GM21737 (cell line): ENCODE results near the gene CD93.

Experiments
- ATAC-seq: cut with Tn5 transposase; IDR thresholded peaks from one replicate; pipeline ENCODE4 v1.9.1; 2021; ENCODE audit warnings: mild to moderate bottlenecking, moderate library complexity; ENCODE audit not compliant: unreplicated experiment

The CD93 gene, protein sequence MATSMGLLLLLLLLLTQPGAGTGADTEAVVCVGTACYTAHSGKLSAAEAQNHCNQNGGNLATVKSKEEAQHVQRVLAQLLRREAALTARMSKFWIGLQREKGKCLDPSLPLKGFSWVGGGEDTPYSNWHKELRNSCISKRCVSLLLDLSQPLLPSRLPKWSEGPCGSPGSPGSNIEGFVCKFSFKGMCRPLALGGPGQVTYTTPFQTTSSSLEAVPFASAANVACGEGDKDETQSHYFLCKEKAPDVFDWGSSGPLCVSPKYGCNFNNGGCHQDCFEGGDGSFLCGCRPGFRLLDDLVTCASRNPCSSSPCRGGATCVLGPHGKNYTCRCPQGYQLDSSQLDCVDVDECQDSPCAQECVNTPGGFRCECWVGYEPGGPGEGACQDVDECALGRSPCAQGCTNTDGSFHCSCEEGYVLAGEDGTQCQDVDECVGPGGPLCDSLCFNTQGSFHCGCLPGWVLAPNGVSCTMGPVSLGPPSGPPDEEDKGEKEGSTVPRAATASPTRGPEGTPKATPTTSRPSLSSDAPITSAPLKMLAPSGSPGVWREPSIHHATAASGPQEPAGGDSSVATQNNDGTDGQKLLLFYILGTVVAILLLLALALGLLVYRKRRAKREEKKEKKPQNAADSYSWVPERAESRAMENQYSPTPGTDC

DNA sequence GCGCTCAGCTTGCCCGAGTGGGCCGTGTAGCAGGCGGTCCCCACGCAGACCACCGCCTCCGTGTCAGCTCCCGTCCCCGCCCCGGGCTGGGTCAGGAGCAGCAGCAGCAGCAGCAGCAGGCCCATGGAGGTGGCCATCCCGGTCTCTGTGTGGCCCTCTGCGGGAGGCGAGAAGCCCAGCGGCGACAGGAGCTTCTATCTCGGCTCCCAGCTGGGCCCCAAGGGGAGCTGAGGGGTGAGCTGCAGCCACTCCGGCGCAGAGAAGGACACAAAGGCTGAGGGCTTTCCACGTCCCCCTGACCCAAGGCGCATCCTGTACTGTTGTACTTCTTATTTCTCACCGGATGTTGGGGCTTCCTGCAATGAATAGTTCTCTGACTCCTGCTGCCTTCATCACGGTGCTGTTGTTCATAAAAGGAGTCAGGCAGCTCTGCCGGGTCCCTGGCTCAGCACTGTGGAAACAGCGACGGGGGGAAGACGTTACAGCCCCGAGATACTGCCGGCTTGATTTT is at the start of gene CD93:
Gene CD93, minus strand, starts transcription at position 269 of the 511 bp plus-strand sequence. Its CDS starts 132 bp downstream, at position 137.
- ATAC-seq: no peak

DNA sequence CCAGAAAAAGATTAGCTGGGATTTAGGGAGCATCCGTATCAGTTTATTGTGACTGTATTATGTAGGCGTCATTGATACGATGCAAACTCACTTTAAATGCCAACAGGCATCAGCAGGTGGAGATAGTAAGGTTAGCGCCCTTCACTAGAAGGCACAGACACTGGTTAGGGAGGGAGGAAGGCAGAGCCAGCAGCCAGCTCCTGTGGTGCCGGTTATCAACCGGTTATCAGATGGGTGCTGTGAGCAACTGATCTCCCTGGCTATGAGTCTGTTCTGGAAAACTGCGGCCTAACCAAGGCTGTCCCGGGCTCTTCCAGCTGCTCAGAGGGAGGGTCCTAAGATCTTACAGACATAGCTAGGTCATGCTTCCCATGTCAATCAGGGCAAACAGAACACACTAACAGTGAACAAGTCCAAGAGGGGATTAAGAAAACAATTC is 47.5 kb upstream of the CD93 start:
- no peak for ATAC-seq

DNA sequence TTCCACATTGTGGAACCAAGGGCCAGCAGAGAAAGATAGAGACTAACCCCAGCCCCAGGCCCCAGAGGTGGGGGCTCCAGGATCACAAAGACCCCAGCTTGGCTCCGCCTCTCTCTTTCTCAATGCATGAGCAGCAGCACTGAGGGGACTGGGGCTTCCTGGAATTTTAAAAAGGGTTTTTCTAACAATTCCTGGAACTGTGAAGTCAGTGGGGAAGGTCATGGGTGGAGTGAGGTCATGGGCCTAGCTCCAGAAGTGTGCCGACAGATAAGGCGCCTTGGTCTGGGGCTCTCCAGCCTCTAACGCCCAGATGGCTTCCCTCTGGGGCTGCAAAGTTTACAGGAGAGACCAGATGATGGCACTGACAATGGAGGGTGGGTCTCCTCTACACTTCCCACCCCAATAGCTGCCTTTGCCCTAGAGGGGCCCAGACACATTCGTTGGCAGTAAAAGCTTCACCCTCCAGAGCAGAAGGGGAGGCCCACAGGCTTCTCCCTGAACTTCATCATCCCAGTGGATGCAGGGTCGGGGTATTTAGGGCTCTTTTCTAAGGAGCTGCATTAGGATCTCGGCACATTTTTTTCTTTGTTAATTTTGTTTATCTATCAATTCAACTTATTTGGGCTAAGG is 46.9 kb upstream of the CD93 start:
- no peak for ATAC-seq

DNA sequence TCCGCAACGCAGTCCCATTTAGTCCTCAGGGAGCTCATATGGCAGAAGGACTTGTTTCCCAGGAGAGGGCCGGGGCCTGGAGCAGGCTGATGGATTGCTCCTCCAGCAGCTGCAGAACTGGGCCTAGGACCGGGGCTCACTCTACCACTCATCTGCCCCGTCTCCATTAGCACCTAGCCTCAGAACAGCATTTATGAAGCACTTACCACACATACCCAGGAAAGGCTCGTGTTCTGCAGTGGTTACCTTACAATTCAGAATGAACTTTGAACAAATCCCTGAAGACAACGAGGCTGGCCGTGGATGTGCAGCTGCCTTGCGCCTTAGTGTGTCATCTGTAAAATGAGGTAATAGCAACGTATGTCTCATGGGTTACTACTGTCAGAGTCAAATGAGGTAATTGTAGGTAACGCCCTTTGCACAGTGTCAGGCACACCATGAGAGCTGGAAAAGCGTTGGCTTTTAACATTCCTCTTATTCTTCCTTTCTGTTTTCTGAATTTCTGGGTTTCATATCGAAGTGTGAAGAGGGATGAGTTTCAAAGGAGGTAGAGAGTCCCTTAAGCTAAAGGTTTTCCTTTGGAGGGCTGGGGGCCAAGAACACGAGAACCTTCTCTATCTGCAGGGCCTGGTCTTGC is 46.3 kb upstream of the CD93 start:
- ATAC-seq: no peak

DNA sequence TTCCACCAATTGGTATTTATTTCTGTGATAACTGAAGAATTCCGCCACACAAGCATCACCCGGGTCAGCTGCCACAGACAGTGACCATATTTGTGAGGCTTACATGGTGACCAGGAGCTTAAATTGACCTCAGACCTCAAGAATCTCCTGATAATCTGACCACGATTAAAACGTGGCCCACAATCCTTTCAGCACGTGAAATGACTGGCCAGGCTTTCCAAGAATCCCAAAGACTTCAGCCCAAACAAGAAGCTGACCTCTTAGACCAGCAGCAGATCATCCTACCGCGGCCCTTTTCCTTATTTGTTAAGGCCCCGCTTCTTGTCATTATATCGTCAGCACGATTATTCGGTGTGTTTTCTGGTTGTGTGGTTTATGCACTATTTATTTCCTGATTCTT is 45.6 kb upstream of the CD93 start:
- ATAC-seq: no peak

DNA sequence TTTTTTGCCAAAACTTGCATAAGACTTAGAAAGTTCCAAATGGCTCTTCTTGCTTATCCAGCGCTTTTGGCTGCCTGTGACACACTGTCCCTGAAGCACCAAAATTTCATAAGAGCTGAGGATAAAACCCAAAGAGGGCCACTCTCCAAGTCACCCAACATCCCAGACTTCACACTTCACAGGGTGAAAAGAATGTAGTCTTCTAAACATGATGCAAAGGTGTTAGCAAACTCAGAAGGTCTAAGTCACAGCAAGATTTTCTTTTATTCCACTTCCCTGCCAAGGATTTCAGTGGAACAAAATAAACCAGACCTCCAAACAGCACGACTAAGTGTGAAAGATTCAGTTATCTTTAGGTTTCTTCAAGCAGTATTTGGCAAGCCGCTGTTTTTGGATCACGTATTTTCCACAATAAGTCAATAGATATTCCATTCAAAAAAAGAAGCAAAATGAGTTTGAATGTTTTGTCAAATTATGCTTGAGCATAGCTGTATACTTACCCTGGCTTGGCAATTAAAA is 44.6 kb upstream of the CD93 start:
- no peak for ATAC-seq

DNA sequence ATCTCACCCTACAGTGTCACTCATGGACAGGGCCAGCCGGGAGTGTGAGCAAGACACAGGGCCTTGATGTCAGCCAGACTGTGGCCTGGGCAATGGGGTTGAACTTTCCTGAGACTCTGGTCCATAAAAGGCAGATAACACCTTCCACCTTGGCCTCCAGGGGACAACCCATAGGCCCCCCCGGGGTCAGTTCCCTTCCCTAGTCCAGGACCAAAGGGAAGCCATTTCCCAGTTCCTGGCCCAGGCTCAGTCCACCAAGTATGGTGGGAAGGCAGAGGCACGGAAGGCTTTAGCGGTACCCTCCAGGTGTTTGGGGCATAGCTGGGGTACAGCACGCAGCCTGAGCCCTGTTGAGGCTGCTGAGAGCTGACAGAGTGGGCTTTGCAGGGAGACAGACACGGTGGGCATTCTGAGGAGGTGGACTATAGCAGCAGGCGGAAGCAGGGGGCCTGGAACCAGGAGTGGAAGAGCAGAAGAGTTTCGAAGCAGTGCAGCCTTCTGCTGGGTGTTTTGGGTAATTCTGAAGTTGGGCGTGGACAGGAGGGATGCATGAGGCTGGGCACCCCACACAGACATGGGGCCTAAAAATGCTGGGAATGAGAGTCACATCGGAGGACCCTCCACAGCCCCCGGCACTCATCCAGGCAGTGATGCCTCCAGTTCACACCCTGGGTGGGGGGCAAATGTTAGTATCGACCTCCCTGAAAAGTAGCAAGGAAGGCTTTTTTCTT is 43.9 kb upstream of the CD93 start:
- no peak for ATAC-seq

DNA sequence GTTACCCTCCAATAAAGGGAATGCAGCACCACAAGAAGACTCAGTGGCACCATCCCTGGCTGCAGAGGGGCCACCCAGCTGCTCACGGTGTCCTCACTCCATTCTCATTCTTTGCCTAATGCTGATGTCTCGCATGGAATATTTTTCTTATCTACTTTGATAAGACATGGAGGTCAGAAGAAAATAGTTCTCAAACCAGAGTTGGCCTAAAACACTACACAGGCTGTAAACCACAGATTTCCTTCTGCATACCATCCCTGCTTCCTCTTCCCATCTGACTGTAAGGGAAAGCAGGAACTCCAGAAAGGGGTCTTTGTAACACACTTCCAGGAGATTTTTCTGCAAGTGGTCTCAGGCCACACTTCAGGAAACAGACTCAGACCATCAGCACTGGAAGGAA is 43.1 kb upstream of the CD93 start:
- ATAC-seq: no peak

DNA sequence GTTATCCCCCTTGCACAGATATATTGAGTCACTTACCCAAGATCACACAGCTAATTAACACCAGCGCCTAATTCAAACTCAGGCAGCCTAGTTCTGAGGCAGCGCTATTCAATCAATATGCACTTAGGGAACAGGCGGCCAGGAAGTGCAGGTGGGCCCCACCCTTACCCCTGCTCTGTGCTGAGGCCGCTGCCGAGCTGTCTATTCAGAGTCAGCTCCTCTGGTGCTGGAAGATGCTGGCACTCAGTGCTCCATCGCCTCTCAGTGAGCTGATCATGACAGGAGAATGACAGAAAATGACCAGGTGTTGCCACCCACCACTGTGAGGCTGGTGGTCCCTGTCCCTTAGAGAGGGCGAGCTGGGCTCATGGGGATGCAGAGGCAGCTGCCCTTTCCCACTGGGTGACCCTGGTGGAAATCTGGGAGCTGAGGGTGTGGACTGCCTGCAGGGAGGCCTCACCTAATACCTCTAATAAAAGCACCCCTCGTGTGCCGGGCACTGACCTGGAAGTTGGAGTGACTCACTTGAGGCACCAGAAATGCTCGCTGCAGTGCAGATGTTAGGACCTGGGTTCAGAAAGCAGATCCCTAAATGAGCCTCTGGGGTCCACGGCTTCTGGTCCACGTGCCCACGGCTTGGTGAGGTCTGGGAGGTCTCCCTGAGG is 42.5 kb upstream of the CD93 start:
- ATAC-seq: no peak

DNA sequence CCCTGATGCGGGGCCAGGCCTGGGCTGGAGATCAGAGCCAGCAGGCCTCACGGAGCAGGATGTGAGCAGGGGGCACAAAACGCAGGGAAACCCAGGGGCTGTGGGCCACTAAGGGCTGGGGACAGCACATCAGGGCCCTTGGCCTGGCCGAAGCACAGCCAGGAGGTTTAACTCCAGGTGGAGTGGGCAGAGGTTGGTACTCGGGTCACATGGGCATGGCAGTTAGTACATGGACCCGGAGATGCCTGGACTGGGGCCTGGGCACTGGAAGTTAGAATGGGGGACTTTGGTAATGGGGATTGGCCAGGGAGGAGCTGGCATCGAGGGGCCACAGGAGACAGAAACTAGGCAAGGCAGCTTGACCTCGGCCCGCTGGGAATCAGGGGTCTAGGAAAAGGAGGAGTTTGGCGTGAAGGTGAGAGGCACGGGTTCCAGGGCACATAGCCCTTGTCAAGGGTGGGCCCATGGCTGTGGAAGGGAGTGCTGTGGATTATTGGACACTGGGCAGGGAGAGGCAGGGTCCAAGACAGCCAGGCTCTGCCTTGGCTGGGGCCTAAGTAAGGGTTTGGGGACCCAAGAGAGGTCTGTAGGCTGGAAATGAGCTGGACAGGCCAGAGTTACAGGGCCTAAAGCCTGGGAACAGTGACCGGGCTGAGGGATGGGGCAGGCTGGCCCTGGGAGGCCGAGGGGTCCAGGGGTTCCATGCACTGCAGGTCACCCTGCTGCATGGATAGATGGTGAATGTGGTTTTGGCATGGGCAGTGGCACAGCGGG is 41.6 kb upstream of the CD93 start:
- no peak for ATAC-seq

DNA sequence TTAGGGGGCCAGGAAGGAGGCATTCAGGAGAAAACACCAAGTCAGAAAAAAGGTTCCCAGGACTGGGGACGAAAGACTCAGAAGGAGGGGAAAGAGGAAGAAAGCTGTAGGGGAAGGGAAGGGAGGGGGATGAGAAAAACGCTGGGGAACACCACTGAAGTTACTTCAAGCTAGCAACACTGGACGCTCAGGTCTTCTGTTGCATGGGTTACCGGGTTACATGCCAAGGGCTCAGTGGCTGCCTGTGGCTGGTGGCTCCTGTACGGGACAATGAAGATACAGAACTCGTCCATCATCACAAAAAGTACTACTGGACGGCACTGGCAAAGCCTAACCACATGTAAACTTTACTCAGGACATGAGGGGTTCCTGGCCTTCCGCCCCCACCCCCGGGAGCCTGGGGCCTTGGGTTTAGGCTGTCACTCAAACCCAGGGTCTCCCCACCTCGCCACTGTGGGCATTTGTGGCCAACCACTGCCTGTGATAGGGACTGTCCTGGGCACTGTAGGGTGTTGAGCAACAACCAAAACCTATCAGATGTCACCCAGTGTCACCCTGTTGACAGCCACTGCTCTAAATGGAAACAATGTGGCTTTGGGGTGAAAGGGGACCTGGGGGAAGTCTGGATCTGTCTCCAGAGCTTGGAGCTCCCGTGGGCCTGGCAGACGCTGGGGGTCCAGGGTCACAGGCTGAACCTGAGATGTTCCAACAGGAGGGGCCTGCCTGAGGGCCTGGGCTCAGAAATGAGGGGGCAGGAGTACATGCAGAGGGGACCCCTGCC is 40.3 kb upstream of the CD93 start:
- no peak for ATAC-seq

DNA sequence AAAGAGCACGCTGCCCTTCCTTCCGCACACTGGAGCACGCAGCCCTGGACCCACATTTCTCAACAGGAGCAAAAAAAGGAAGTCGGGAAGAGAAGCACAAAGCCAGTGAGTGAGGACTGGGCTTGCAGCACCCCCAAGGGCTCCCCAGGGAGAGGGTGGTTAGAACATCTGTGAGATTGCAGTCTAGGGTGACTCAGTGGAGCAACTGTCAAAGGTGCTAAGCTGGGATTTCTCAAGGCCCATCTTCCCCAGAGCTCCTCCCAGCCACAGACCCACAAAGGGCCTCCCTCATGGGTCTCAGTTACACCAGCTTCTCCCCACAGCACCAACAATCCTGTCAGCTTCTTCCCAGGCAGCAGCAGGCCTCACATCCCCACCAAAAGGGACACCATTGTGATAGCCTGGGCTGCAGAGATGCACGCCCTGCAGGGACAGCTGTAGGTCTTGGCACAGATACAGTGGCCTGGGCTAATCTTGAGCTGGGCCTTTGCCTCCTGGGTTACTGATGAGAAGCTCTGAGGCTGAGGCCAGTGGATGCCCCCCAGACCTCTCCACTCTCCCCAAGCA is 39.6 kb upstream of the CD93 start:
- ATAC-seq: no peak

DNA sequence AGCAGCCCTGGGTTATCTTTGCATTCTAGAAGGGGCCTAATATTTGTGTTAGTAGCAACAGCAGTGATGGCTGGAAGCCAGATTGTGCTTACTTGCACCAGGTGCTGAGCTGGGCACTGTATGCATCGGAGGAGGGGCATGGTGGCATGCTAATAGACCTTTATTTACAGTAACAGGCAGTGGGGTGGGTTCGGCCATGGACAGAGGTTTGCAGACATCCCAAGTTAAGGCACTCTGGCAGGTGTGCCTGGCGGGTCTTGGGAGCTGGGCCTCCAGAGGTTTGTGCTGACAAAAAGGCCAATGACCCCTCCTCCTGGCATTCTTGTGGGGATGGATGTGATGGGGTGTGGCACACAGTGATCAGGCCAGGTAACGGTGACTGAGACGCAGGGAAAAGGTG is 39.0 kb upstream of the CD93 start:
- ATAC-seq: no peak

DNA sequence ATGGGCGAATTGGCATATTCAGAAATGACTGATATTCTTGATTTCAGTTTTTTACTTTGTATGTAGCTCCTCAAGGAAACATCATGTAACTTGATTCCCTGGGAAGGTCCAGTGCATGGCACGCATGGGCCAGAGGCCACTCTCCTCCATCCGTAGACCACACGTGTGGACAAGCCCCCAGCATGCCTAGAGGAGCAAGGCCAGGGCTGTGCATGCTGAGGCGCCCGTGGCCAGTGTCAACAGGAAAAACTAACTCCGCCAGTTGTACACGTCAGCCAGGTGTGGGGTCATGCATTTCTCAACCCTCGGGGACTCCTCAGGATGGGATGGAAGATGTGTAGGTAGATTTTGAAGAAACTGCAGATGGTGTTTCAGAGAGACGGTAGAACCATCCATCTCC is 37.8 kb upstream of the CD93 start:
- no peak for ATAC-seq

DNA sequence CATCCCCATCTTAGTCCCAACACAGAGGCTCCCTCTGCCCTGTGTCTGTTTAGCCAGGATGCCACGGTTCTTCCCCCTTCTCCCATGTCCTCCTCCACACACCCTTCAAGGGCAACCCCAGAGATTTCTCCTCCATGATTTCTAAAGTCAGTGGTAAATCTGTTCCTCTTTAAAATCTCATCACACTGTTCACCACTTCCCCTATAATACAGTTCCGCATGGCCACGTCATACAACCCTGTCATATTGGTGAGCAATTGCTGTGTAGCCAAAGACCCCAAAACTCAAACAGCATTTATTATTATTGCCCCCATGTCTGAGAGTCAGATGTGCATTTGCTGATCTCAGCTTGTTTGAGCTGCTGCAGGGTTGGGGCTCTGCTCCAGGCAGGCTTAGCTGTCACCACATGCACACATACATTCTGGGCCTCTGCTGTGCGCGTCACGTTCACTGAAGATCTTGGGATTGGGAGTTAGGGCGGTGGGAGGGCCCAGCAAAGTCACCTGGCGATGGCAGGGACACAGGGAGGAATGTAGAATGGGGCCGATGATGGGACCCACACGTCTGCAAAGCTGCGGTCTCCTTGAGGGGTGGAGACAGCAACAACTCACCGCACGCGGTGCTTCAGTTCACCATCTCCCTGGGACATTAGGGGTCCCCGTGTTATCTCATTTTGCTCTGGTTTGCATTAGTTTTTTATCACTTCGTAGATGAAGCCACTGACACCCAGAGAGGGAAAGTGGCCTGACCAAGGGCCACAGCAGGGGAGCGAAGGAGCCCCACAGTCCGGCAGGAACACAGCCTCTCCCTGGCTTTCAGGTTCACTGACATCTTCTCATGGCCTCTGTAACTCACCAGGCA is 36.9 kb upstream of the CD93 start:
- no peak for ATAC-seq

DNA sequence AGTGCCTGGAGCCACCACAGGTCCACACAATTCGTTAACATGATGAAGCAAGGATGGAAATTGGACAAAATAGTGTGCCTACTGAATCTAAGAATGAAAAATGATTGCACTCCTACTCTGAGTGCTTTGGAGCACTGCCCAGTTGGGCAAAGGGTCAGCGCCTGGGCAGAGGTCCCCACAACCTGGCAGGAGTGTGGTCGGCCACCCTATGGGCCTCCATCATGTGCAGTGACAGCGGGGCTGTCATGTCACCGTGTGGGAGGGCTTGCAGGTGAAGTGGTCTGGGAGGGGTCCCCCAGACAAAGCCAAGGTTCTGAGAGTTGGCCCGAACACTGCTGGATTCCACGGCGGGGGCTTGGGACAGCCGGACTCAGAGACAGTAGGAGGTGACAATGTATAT is 36.2 kb upstream of the CD93 start:
- ATAC-seq: no peak

DNA sequence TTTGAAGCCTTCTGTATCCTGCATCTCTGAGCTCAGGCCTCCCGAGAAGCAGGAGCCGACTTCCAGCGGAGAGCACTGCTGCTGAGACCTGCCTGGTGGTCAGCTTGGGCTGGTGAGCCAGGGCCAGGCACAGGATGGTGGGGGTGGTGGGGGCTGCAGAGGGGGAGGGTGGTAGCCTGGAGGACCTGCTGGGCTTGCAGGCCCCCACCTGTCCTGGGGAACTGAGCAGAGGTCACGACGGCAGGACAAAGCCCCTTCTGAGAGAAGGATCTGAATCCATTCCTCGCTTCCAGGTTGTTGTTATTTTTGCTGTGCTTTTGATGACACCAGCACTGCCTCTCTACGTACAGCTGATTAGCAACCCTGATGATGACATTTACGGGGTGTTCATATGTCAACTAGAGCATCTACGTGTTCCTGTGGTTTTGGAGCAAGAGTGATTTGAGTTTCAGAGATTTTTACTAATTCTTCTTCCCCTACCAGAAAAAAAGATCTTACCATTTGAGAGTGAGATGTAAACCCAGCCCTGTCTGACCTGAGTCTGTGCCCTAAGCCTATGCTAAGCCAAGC is 35.7 kb upstream of the CD93 start:
- ATAC-seq: no peak
